Measurements from ENCODE around the gene TRIP10.
A peak's percentile ranks its signal among the peaks of the same experiment; 100 is the strongest.

TRIP10 gene

GRCh38 chr19:6724631-6725492, 14.6 kb upstream of the TRIP10 start:
- H3K4me1 ChIP-seq = peaks cover 72% of the 10 kb centered on the region
- peak overlapping the region; percentile 13; the same call in 1 of the 2 replicates for H3K27ac ChIP-seq
- H3K9me3 ChIP-seq = no peaks in the 10 kb centered on the region
- no peaks in the 10 kb centered on the region for H3K27me3 ChIP-seq
- no peak for TF ChIP-seq Cebpa-rat (IDR thresholded peaks at IDR 0.05)
- no peaks in the 10 kb centered on the region for H4K20me1 ChIP-seq
- no peak overlapping the region for H3K4me3 ChIP-seq
- no peak overlapping the region for H3K9ac ChIP-seq
- H3K36me3 ChIP-seq = peaks cover 6% of the 10 kb centered on the region; the same call in 1 of the 2 replicates
- peak overlapping the region; percentile 74 for H3K4me2 ChIP-seq

- Histone ChIP-seq H3K9ac (no peak overlapping the region), H3K27me3 (no peaks in the 10 kb centered on the region), H3K4me1 (peaks cover 65% of the 10 kb centered on the region), H3K9me3 (no peaks in the 10 kb centered on the region), H3K4me3 (no peak overlapping the region), H3K27ac (no peak overlapping the region), H3K4me2 (peak overlapping the region; percentile 74), H3K36me3 (peaks cover 8% of the 10 kb centered on the region; the same call in 1 of the 2 replicates), H4K20me1 (no peaks in the 10 kb centered on the region)
- TF ChIP-seq Cebpa-rat (IDR thresholded peaks at IDR 0.05) = no peak
These were observed 13.8 kb upstream of the TRIP10 start for GRCh38 chr19:6725513-6726231.

- Histone ChIP-seq H3K27ac (peak overlapping the region; percentile 84), H3K9ac (peak overlapping the region; percentile 69), H3K36me3 (peaks cover 30% of the 10 kb centered on the region), H3K27me3 (no peaks in the 10 kb centered on the region), H3K4me3 (peak overlapping the region; percentile 14; the same call in 1 of the 2 replicates), H4K20me1 (no peaks in the 10 kb centered on the region), H3K4me2 (peak overlapping the region; percentile 87), H3K4me1 (peaks cover 39% of the 10 kb centered on the region), H3K9me3 (no peaks in the 10 kb centered on the region)
- no peak for TF ChIP-seq Cebpa-rat (IDR thresholded peaks at IDR 0.05)
These were observed 11.1 kb upstream of the TRIP10 start for GRCh38 chr19:6728346-6728745.

GRCh38 chr19:6729573-6730152, 9.8 kb upstream of the TRIP10 start:
- Histone ChIP-seq H3K27ac (no peak overlapping the region), H4K20me1 (no peaks in the 10 kb centered on the region), H3K9ac (no peak overlapping the region), H3K4me1 (peaks cover 26% of the 10 kb centered on the region), H3K9me3 (no peaks in the 10 kb centered on the region), H3K36me3 (peaks cover 36% of the 10 kb centered on the region), H3K4me3 (no peak overlapping the region), H3K27me3 (no peaks in the 10 kb centered on the region), H3K4me2 (no peak overlapping the region)
- no peak for TF ChIP-seq Cebpa-rat (IDR thresholded peaks at IDR 0.05)

- Histone ChIP-seq H4K20me1 (no peaks in the 10 kb centered on the region), H3K27ac (no peak overlapping the region), H3K4me2 (no peak overlapping the region), H3K9ac (no peak overlapping the region), H3K36me3 (peaks cover 36% of the 10 kb centered on the region), H3K4me3 (no peak overlapping the region), H3K4me1 (peaks cover 20% of the 10 kb centered on the region), H3K9me3 (no peaks in the 10 kb centered on the region), H3K27me3 (no peaks in the 10 kb centered on the region)
- no peak for TF ChIP-seq Cebpa-rat (IDR thresholded peaks at IDR 0.05)
These were observed 9.2 kb upstream of the TRIP10 start for GRCh38 chr19:6730153-6730804.

GRCh38 chr19:6730941-6731670, 8.4 kb upstream of the TRIP10 start:
- Histone ChIP-seq H3K36me3 (peaks cover 36% of the 10 kb centered on the region), H3K9me3 (no peaks in the 10 kb centered on the region), H4K20me1 (peaks cover 4% of the 10 kb centered on the region; the same call in 1 of the 2 replicates), H3K9ac (no peak overlapping the region), H3K27me3 (no peaks in the 10 kb centered on the region), H3K4me1 (peaks cover 24% of the 10 kb centered on the region), H3K27ac (no peak overlapping the region), H3K4me2 (no peak overlapping the region), H3K4me3 (no peak overlapping the region)
- no peak for TF ChIP-seq Cebpa-rat (IDR thresholded peaks at IDR 0.05)

GRCh38 chr19:6731822-6732221, 7.7 kb upstream of the TRIP10 start:
- H3K27ac ChIP-seq = no peak overlapping the region
- H3K9ac ChIP-seq = no peak overlapping the region
- no peak overlapping the region for H3K4me3 ChIP-seq
- peaks cover 36% of the 10 kb centered on the region for H3K36me3 ChIP-seq
- no peaks in the 10 kb centered on the region for H3K9me3 ChIP-seq
- peaks cover 4% of the 10 kb centered on the region; the same call in 1 of the 2 replicates for H4K20me1 ChIP-seq
- peaks cover 27% of the 10 kb centered on the region for H3K4me1 ChIP-seq
- H3K4me2 ChIP-seq = no peak overlapping the region
- H3K27me3 ChIP-seq = no peaks in the 10 kb centered on the region
- TF ChIP-seq Cebpa-rat (IDR thresholded peaks at IDR 0.05) = no peak

- H3K27me3 ChIP-seq = no peaks in the 10 kb centered on the region
- peaks cover 24% of the 10 kb centered on the region for H3K4me1 ChIP-seq
- H3K27ac ChIP-seq = no peak overlapping the region
- no peak for TF ChIP-seq Cebpa-rat (IDR thresholded peaks at IDR 0.05)
- peaks cover 4% of the 10 kb centered on the region; the same call in 1 of the 2 replicates for H4K20me1 ChIP-seq
- H3K4me3 ChIP-seq = no peak overlapping the region
- peaks cover 36% of the 10 kb centered on the region for H3K36me3 ChIP-seq
- H3K9me3 ChIP-seq = no peaks in the 10 kb centered on the region
- no peak overlapping the region for H3K9ac ChIP-seq
- H3K4me2 ChIP-seq = no peak overlapping the region
These were observed 6.6 kb upstream of the TRIP10 start for GRCh38 chr19:6732803-6733337.
